ENCODE data around the gene AQP1. TPM values are rescaled to one million over a fixed set of nuclear protein-coding genes. Genes with fewer than 3 reads are reported as not detected.

AQP1 gene
- total RNA-seq, 1 donor from 2014 or later, result 243 TPM

- peak in 1 of 2 donors; percentile 62 for DNase-seq (ENCODE audit: extremely low spot score in 2 of 2)
- Histone ChIP-seq H3K4me3 (no peak overlapping the region), H3K36me3 (no peaks in the 10 kb centered on the region), H3K9me3 (no peaks in the 10 kb centered on the region), H3K27me3 (no peaks in the 10 kb centered on the region), H3K27ac (no peak overlapping the region), H3K4me1 (peaks cover 9% of the 10 kb centered on the region)
- TF ChIP-seq CTCF (IDR thresholded peaks at IDR 0.05), result no peak
- no peak for TF ChIP-seq POLR2AphosphoS5 (IDR thresholded peaks at IDR 0.05; ENCODE audit: insufficient read depth in 1 of 2, low read depth in 1 of 2)
- no peak for TF ChIP-seq POLR2A (IDR thresholded peaks at IDR 0.05)
- intact Hi-C loops (cut with DNase I), result no loop called here
Observed at GRCh38 chr7:30925913-30926312, 14.3 kb downstream of the AQP1 start.

GRCh38 chr7:30926313-30926712 is 14.7 kb downstream of the AQP1 start:
- Histone ChIP-seq H3K9me3 (no peaks in the 10 kb centered on the region), H3K4me3 (no peak overlapping the region), H3K36me3 (no peaks in the 10 kb centered on the region), H3K27me3 (no peaks in the 10 kb centered on the region), H3K27ac (no peak overlapping the region), H3K4me1 (peaks cover 5% of the 10 kb centered on the region)
- no peak for TF ChIP-seq CTCF (IDR thresholded peaks at IDR 0.05)
- TF ChIP-seq POLR2AphosphoS5 (IDR thresholded peaks at IDR 0.05; ENCODE audit: insufficient read depth in 1 of 2, low read depth in 1 of 2), result no peak
- no peak for TF ChIP-seq POLR2A (IDR thresholded peaks at IDR 0.05)
- intact Hi-C loops (cut with DNase I), result no loop called here
- peak; percentile 72 to 88 for DNase-seq (ENCODE audit: extremely low spot score in 2 of 2)

- Histone ChIP-seq H3K27me3 (no peaks in the 10 kb centered on the region), H3K4me1 (no peaks in the 10 kb centered on the region), H3K9me3 (no peaks in the 10 kb centered on the region), H3K36me3 (no peaks in the 10 kb centered on the region), H3K27ac (no peak overlapping the region), H3K4me3 (no peak overlapping the region)
- no peak for DNase-seq (ENCODE audit: extremely low spot score in 2 of 2)
- intact Hi-C loops (cut with DNase I), result no loop called here
- no peak for TF ChIP-seq POLR2A (IDR thresholded peaks at IDR 0.05)
- TF ChIP-seq CTCF (IDR thresholded peaks at IDR 0.05), result no peak
- TF ChIP-seq POLR2AphosphoS5 (IDR thresholded peaks at IDR 0.05; ENCODE audit: insufficient read depth in 1 of 2, low read depth in 1 of 2), result no peak
Observed at GRCh38 chr7:30927040-30927439, 15.4 kb downstream of the AQP1 start.

GRCh38 chr7:30927559-30927958 is 15.9 kb downstream of the AQP1 start:
- Histone ChIP-seq H3K4me3 (no peak overlapping the region), H3K9me3 (no peaks in the 10 kb centered on the region), H3K27me3 (no peaks in the 10 kb centered on the region), H3K4me1 (no peaks in the 10 kb centered on the region), H3K36me3 (no peaks in the 10 kb centered on the region), H3K27ac (no peak overlapping the region)
- intact Hi-C loops (cut with DNase I), result no loop called here
- no peak for TF ChIP-seq CTCF (IDR thresholded peaks at IDR 0.05)
- no peak for TF ChIP-seq POLR2A (IDR thresholded peaks at IDR 0.05)
- no peak for TF ChIP-seq POLR2AphosphoS5 (IDR thresholded peaks at IDR 0.05; ENCODE audit: insufficient read depth in 1 of 2, low read depth in 1 of 2)
- peak in 1 of 2 donors; percentile 72 for DNase-seq (ENCODE audit: extremely low spot score in 2 of 2)

GRCh38 chr7:30928254-30928872 is 16.7 kb downstream of the AQP1 start:
- Histone ChIP-seq H3K36me3 (no peaks in the 10 kb centered on the region), H3K9me3 (no peaks in the 10 kb centered on the region), H3K27ac (no peak overlapping the region), H3K4me3 (no peak overlapping the region), H3K27me3 (no peaks in the 10 kb centered on the region), H3K4me1 (no peaks in the 10 kb centered on the region)
- TF ChIP-seq POLR2A (IDR thresholded peaks at IDR 0.05), result no peak
- TF ChIP-seq CTCF (IDR thresholded peaks at IDR 0.05), result no peak
- TF ChIP-seq POLR2AphosphoS5 (IDR thresholded peaks at IDR 0.05; ENCODE audit: insufficient read depth in 1 of 2, low read depth in 1 of 2), result no peak
- intact Hi-C loops (cut with DNase I), result no loop called here
- DNase-seq (ENCODE audit: extremely low spot score in 2 of 2), result no peak
